GM19193 (cell line): Measurements from ENCODE around the gene C4BPA.

Source experiments
- POLR2A ChIP-seq: IDR thresholded peaks from 4 replicates; pipeline ENCODE4 v1.6.1; 2011; ENCODE audit not compliant: insufficient read depth, insufficient read length; ENCODE audit errors: extremely low read depth

C4BPA gene

DNA sequence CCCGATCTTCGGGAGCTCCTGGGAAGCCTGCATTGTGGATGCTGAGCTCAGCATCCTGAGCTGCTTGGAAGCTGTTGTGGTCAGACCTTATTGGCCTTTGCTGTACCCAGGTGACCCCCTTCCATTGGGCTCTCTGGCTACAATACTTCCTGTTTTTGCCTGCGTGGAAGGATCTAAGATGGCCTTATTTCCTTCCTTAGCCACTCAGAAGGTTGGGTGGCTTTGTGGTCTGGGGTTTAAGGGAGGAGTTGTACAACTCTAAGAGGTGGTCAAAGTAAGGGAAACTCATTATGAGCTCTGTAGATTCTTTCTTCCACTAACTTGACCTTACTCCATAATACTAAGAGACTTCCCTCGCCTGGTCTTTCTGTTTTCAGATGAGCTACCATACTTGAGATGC, 33.2 kb upstream of the C4BPA start:
- no peak for TF ChIP-seq POLR2A

DNA sequence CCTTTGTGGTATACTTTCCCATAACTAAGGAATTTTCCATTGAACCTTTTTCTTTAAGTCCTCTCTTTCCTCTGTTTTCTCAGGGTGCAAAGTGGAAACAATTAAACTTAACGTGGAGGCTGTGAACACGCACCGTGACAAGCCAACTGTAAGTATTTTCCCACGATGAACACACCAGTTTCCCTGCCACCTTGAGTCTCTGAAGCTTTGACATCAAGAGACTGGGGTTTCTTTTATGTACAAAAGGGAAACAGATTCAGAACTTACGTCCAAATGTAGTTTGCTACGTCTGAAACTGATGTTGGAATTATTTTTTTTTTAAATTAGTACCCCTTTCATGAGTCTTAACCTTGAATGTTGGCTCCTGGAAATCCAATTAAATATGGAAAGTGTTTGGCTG, 32.6 kb upstream of the C4BPA start:
- no peak for TF ChIP-seq POLR2A

GRCh38 chr1:207072233-207072632, 31.8 kb upstream of the C4BPA start:
- TF ChIP-seq POLR2A: no peak

DNA sequence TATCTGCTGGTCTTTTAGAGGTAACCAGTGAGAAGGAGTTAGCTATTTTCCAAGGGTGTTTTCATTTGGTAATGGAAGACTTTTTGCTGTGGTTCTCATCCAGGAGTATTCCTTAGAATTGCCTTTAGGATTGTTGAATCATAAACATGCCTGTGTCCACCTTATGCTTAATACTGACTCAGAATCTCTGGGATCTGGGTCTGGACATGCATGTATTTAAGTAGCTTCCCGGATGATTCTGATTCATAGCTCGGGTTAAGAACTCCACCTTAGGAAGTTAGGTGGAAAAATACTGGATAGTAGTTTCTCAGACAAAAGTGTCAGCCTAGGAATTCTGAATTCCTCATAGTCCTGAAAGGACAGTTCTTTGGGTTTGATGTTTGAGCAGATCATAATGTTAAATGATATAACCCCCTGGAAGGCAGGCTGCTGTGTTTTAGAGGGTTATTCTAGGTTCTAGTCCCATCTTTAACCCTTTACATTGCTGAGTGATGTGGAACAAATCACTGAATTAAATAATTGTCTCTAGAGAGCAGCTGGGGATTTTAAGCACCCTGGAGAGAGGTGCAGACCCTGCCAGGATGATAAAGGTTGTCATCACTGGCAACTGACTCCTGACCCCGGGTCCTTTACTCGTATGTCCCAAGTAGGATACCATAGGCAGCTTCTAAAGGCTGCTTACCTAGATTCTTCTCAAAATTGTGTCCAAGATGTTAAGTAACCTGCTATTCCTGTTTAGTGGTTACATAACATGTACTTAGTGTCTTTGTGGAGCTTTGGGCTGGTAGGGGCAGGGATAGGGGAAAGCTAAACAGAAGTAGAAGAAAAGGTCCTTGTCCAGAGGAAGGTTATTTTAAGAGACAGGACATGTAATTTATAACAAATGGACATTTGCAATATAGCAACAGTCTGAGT, 29.9 kb upstream of the C4BPA start:
- no peak for TF ChIP-seq POLR2A

DNA sequence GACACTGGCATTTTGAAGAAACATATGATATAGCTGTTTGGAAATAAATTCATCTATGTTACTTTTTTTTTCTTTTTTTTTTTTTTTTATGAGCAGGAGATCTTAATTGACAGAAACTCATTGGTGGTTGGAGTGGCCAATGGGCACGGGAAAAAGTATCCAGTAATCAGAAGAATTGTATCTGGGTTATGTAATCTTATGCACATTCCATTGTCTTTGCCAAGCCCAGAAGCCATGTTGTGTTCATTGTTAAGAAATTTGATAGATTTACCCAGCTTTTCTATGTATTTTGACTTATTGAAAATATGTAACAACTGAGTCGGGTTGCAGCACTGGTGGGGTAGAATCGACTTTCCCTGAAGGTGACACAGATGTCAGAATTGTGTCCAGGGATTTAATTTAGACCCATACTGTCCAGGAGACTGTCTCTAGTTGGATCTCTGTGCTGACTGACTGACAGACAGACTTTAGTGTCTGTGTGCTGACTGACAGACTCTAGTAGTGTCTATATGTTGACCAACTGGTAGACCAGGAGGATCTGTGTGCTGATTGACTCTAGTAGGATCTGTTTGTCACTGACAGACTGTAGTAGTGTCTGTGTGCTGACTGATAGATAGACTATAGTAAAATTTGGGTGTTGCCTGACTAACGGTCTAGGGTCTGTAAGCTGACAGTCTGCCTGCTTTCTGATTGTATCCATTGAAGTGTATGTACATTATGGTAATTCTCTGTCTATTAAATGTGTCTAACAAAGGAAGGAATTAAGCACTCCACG, 27.7 kb upstream of the C4BPA start:
- TF ChIP-seq POLR2A: no peak

DNA sequence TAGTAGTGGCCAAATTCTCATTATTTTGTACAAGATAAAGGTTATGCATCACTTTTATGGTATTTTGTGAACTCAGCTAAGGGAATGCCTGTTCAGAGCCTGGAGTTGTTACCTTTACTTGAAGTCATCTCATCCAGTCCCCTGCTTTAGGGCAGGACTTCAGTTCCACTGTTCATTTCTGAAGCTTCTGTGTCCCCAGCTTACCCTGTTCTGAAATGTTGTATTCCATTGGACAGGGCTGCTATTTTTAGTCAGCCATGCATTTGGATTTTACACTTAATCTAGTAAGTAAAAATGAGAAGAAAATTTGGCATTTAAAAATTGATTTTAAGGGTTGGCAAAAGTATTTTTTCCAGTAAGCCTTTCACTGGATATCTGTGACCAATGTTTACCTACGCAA, 27.0 kb upstream of the C4BPA start:
- TF ChIP-seq POLR2A: no peak

GRCh38 chr1:207077470-207078377, 26.3 kb upstream of the C4BPA start:
- TF ChIP-seq POLR2A: no peak

- TF ChIP-seq POLR2A: no peak
Measured at GRCh38 chr1:207078578-207079132, 25.4 kb upstream of the C4BPA start.

DNA sequence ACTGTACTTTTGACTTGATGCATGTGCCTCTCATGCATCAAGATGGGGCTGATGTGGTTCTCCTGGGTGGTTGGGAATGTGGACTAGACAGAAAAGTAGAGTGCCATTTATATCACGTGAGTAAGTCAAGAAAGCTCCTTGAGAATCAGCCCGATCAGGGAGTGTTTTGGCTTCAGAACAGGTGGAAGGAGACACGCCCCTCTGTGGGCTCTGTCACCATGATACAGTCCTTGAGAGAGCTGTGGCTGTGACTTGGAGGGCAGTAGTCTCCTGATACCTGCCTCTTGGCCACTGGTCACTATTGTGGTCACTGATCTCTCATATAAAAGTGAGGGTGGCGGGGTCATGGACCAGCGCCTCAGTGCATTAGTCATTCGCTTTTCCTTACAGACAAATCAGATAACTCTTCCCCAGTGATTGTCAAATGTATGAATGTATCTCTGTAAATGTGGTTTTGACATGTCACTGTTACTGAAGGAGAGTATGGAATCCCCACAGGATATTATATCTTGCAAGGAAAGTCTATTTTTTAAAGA, 24.3 kb upstream of the C4BPA start:
- TF ChIP-seq POLR2A: no peak

DNA sequence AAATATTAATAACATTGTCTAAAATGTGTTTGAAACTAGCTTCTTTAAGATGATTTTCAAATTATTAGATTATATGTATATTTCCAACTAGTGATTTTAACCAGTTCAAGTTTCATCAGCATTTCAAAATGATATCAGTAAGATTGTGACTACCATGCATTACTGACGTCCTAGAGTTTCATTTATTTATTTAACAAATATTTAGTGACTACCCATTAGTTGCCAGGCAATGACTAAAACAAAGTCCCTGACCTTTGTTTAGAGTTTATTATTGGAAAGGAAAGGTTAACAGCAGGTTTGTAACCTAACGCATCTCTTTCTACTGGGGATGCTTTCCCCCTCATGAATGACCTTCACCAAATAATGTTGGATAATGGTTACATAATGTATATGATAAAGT, 22.9 kb upstream of the C4BPA start:
- TF ChIP-seq POLR2A: no peak

DNA sequence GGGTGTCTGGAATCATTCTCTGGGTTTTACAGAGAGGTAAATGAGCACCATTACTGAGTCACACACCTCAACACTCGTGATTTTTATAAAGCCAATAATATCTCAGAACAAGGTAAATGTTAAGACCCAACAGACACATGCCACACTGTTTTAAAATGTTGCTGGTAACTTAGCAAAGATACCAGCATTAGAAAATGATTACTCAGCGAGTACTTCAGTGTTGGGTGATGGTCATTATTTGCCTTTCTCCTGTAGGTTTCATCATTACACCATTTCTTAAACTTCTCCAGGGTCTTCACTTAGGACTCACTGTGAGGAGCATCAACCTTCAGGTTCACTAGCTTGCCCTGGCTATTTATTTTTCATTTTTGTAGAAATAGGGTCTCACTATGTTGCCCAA, 22.2 kb upstream of the C4BPA start:
- TF ChIP-seq POLR2A: no peak

DNA sequence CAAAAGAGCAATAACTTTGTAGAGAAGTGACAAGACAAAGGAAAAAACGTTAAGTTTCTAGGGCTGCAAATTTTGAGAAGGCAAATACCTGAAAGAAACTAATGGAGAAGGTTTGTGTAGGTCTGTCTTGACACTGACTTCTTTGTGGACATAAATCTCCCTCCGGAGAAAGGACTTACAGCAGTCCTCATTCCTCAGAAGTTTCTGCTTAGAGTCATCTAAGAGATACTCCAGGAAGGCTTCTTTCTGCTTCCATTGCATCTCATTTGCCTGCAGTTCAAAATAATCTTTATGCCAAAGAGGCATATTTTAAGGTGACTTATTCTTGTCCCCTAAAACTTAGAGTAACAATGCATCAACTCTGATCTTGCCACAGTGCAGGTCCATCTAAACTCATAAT, 19.8 kb upstream of the C4BPA start:
- no peak for TF ChIP-seq POLR2A

DNA sequence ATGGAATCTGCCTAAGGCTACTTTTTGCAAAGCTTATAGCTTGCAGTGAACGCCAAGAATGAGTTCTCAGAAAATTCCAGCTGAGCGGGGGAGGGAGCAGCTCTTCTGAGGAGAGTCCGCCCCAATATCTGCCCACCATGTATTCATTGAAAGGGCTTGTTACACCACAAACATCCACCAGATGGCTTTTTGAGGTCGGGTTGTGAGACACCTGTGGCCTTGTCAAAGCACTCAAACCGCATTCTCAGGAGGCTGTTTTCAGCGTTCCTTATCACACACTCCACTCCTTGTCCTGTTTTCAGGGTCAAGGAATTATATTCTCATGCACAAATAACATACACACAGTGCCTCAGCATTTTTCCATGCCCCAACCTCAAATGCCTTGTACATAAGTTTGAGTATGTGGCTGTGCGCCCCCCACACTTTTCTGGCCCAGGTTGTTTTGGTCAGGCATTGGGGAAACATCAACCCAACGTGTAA, 19.3 kb upstream of the C4BPA start:
- no peak for TF ChIP-seq POLR2A

- no peak for TF ChIP-seq POLR2A
Measured at GRCh38 chr1:207085887-207086286, 18.1 kb upstream of the C4BPA start.
